ENCODE results near the gene KCTD1.

The KCTD1 gene

GRCh38 chr18:26519114-26519513, 29.2 kb downstream of the KCTD1 start:
- DNase-seq = no peak

GRCh38 chr18:26516964-26517363, 31.4 kb downstream of the KCTD1 start:
- no peak for DNase-seq

GRCh38 chr18:26515643-26516487, 32.5 kb downstream of the KCTD1 start:
- no peak for DNase-seq

GRCh38 chr18:26511339-26512071, 36.8 kb downstream of the KCTD1 start:
- DNase-seq = no peak

- DNase-seq = no peak
Measured at GRCh38 chr18:26510337-26510736, 38.0 kb downstream of the KCTD1 start.

GRCh38 chr18:26506012-26506411, 42.3 kb downstream of the KCTD1 start:
- no peak for DNase-seq

GRCh38 chr18:26504831-26505230, 43.5 kb downstream of the KCTD1 start:
- DNase-seq = no peak

GRCh38 chr18:26503382-26503781, 45.0 kb downstream of the KCTD1 start:
- DNase-seq = no peak

GRCh38 chr18:26502823-26503222, 45.5 kb downstream of the KCTD1 start:
- DNase-seq = no peak

- no peak for DNase-seq
Measured at GRCh38 chr18:26497866-26498265, 50.5 kb downstream of the KCTD1 start.

- no peak for DNase-seq
Measured at GRCh38 chr18:26496528-26496927, 51.8 kb downstream of the KCTD1 start.

- DNase-seq = no peak
Measured at GRCh38 chr18:26495287-26495686, 53.1 kb downstream of the KCTD1 start.

GRCh38 chr18:26493021-26493420, 55.3 kb downstream of the KCTD1 start:
- DNase-seq = no peak

- no peak for DNase-seq
Measured at GRCh38 chr18:26491194-26491816, 57.0 kb downstream of the KCTD1 start.

GRCh38 chr18:26489881-26490280, 58.5 kb downstream of the KCTD1 start:
- no peak for DNase-seq

GRCh38 chr18:26489191-26489590, 59.2 kb downstream of the KCTD1 start:
- no peak for DNase-seq

GRCh38 chr18:26488417-26489009, 59.8 kb downstream of the KCTD1 start:
- DNase-seq = no peak

- no peak for DNase-seq
Measured at GRCh38 chr18:26487437-26487836, 60.9 kb downstream of the KCTD1 start.

GRCh38 chr18:26483633-26484032, 64.7 kb downstream of the KCTD1 start:
- no peak for DNase-seq

- no peak for DNase-seq
Measured at GRCh38 chr18:26482569-26482968, 65.8 kb downstream of the KCTD1 start.

GRCh38 chr18:26480897-26481795, 67.2 kb downstream of the KCTD1 start:
- no peak for DNase-seq

- DNase-seq = no peak
Measured at GRCh38 chr18:26479681-26480079, 68.7 kb downstream of the KCTD1 start.

All from DMS 273 treated with DMSO at 0.1 percent for 48 hours (cell line).